Heart left ventricle (tissue), 13 donors: ENCODE data around the gene THSD7B.

Experiments
- POLR2A ChIP-seq, 2 donors: fragments of 450-650 bp; IDR thresholded peaks; one replicate each; pipeline ENCODE4 v1.6.1; 2017; ENCODE audit warnings: antibody characterized with exemption in 2 of 2, mild to moderate bottlenecking in 2 of 2, moderate library complexity in 2 of 2
- TF ChIP-seq, protein P1 (sequence below), 12 donors: fragments of 200-600 bp; sonication (generic) in 4 of 12; IDR thresholded peaks; one replicate each; pipeline versions ENCODE4 v1.5.0 to v1.8.0; 2018 to 2022; ENCODE audit warnings: antibody characterized with exemption in 12 of 12, mild to moderate bottlenecking in 5 of 12
- donor health status: ischemic (EF 13 %, LVEDD 7.1; RV severe dilation, severe dysfunction).
- donor health status: DM: no; HTN: yes; CAD: no.
- donor health status: DM: no; HTN: no; CAD: no.
- donor health status: ischemic (EF 25% LVEDD 6.9; RV normal size, moderate dysfunction).
- donor health status: ischemic (EF 25% LVEDD 5.7; RV mildly dilated, moderate dysfunction).
- donor health status: ischemic (EF 35%, LVEDD 5.7; RV mildly dilated, moderate dysfunction).
- donor health status: nonischemic (EF 11% LVEDD 7.7; RV severe dilation, severe dysfunction).
- donor health status: DM: yes; HTN: yes; CAD: no.
- donor health status: PGD.
- donor health status: ischemic (EF 29% LVEDD 5.4; RV normal size, mild dysfunction).
- donor health status: nonischemic (EF 23%, LVEDD 6.1; RV moderate dilation, normal function).

DNA sequence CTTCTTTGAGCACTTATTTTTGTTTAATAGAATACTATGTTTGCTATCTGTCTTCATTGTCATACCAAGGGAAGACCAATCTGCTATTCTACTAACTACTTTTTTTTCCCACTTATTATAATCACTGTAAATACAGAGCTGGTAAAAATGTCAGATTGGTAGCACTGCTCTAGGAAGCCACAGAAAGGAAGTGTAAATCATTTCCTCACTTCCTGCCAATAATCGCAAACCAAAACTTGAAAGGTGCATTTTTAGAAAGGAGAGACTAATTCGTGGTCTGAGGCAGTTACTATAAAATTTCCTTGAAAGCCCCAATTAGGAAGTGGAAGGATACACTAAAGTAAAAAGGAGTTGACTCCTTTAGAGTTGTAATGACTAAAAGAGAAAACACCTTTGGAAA, 13.9 kb upstream of the THSD7B start:
- TF ChIP-seq, protein P1, sequence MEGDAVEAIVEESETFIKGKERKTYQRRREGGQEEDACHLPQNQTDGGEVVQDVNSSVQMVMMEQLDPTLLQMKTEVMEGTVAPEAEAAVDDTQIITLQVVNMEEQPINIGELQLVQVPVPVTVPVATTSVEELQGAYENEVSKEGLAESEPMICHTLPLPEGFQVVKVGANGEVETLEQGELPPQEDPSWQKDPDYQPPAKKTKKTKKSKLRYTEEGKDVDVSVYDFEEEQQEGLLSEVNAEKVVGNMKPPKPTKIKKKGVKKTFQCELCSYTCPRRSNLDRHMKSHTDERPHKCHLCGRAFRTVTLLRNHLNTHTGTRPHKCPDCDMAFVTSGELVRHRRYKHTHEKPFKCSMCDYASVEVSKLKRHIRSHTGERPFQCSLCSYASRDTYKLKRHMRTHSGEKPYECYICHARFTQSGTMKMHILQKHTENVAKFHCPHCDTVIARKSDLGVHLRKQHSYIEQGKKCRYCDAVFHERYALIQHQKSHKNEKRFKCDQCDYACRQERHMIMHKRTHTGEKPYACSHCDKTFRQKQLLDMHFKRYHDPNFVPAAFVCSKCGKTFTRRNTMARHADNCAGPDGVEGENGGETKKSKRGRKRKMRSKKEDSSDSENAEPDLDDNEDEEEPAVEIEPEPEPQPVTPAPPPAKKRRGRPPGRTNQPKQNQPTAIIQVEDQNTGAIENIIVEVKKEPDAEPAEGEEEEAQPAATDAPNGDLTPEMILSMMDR (IDR thresholded peaks at IDR 0.05), result no peak
- no peak for TF ChIP-seq POLR2A (IDR thresholded peaks at IDR 0.05)
